Measurements from ENCODE around the gene SOS2.

- TF ChIP-seq POLR2A (IDR thresholded peaks at IDR 0.05) (no peak), CTCF (IDR thresholded peaks at IDR 0.05) (no peak), EP300 (IDR thresholded peaks at IDR 0.05) (no peak), POLR2AphosphoS5 (IDR thresholded peaks at IDR 0.05) (no peak)
Measured at GRCh38 chr14:50186107-50186506, 45.3 kb downstream of the SOS2 start.
